Esophagus squamous epithelium (tissue), 4 donors: ENCODE results near the gene KIF26B.

Experiments used
- CTCF ChIP-seq, 6 experiments: fragments of 450-650 bp in 4 of 6; fragments of 200-600 bp in 2 of 6; sonication (generic) in 2 of 6; IDR thresholded peaks; one replicate each; pipeline ENCODE4 v1.5.1; 2016 to 2019; ENCODE audit warnings: antibody characterized with exemption in 6 of 6, mild to moderate bottlenecking in 4 of 6, moderate library complexity in 4 of 6
- POLR2A ChIP-seq, 4 donors: fragments of 450-650 bp; IDR thresholded peaks; one replicate each; pipeline ENCODE4 v1.6.1; 2017; ENCODE audit warnings: antibody characterized with exemption in 4 of 4, mild to moderate bottlenecking in 4 of 4, moderate library complexity in 3 of 4

- TF ChIP-seq CTCF (IDR thresholded peaks at IDR 0.05) (no peak), POLR2A (IDR thresholded peaks at IDR 0.05) (no peak)
These were observed 23.8 kb upstream of the KIF26B start for GRCh38 chr1:245131026-245131393.
